Measurements from ENCODE around the gene MED9. TPM values are rescaled to one million over a fixed set of nuclear protein-coding genes. Genes with fewer than 3 reads are reported as not detected.

Gene MED9
- total RNA-seq: 14.8 and 16.3 TPM in 2 replicates

GRCh38 chr17:17476865-17477467 lies at the start of gene MED9:
Gene MED9, plus strand, starts transcription at chr17:17477000. Its CDS starts 42 bp downstream, at chr17:17477042.

GRCh38 chr17:17496189-17497064 lies 19.6 kb downstream of the MED9 start, which contains the start of gene RASD1:
Gene RASD1, minus strand, starts transcription at chr17:17496395. Its CDS starts 214 bp downstream, at chr17:17496181.

Small RNA genes within 50 kb of the gene (small RNA-seq; reads per million reads assigned to genes)
- gene RF00019: not detected

Other genes starting within 250 kb of the MED9 start
- gene FLCN, start 239.8 kb upstream of the MED9 start, total RNA-seq: 58.2 and 68.6 TPM in 2 replicates
- 85.6 and 108 TPM in 2 replicates for gene COPS3, start 195.8 kb upstream of the MED9 start, total RNA-seq
- 1.1 and 2.6 TPM in 2 replicates for gene NT5M, start 173.6 kb upstream of the MED9 start, total RNA-seq
- 9.8 and 16.5 TPM in 2 replicates for gene RASD1, start 19.4 kb downstream of the MED9 start, total RNA-seq
- 32.7 and 44.7 TPM in 2 replicates for gene PEMT, start 114.7 kb downstream of the MED9 start, total RNA-seq
- 21.8 and 22.2 TPM in 2 replicates for gene RAI1, start 204.5 kb downstream of the MED9 start, total RNA-seq